Activated CD8-positive, alpha-beta memory T cell treated with anti-CD3 and anti-CD28 coated beads, Interleukin-2, amount 10 ng/mL, durations not matched to agents 7 days and 5 days (primary cell): Measurements from ENCODE around the gene DNMT1. TPM values are rescaled to one million over a fixed set of nuclear protein-coding genes. Genes with fewer than 3 reads are reported as not detected.

Source experiments
- ATAC-seq: fragments of 150-1000 bp; cut with Tn5 transposase; one replicate; pipeline ENCODE4 v1.10.0; 2021; ENCODE audit warnings: moderate library complexity
- CTCF ChIA-PET: fragments of 350-600 bp; sonication (Branson Sonifier 250); formaldehyde crosslinking; loops from one replicate; lab custom pipeline; 2021; ENCODE audit warnings: antibody characterized with exemption; lab: Charles Lee
- DNase-seq: peaks from one replicate; pipeline ENCODE4 v3.0.0-alpha.2; 2020
- H3K27ac Mint-ChIP-seq: one replicate; pipeline ENCODE4 v1.8.0; 2021; ENCODE audit warnings: mild to moderate bottlenecking, mixed read lengths
- H3K27me3 Mint-ChIP-seq: one replicate; pipeline ENCODE4 v1.8.0; 2021; ENCODE audit warnings: mixed read lengths
- H3K36me3 Mint-ChIP-seq: one replicate; pipeline ENCODE4 v1.8.0; 2021; ENCODE audit warnings: mild to moderate bottlenecking, mixed read lengths
- H3K4me1 Mint-ChIP-seq: one replicate; pipeline ENCODE4 v1.8.0; 2021; ENCODE audit warnings: mixed read lengths
- H3K4me3 Mint-ChIP-seq: one replicate; pipeline ENCODE4 v1.8.0; 2021; ENCODE audit warnings: mild to moderate bottlenecking, moderate library complexity, mixed read lengths
- H3K9me3 Mint-ChIP-seq: one replicate; pipeline ENCODE4 v1.8.0; 2022; ENCODE audit warnings: low read depth, mixed read lengths
- total RNA-seq, 2 experiments: library from RNA; stranded (reverse); gene quantifications; one replicate each; pipeline ENCODE4 v1.2.3, GENCODE V29; 2021

The DNMT1 gene
- total RNA-seq, 2 experiments from 2014 or later, result 433 to 500 TPM

DNA sequence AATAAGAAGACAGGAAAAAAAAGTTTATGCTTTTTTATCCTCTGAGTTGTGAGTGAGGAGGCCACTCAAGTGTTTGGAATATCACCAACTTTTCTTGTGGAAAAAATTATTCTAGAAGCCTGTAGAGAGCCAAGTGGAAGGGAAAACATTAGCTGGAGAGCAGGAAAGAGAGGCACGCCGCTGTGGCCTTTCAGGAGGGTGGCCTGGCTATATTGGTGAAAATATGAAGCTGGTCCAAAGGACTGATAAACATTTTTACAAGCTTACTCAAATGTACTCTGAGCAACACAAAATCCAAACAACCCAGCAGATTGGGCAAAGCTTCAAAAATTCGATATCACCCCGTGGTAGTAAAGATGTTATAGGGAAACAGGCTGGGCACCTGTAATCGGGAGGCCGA, 72.7 kb downstream of the DNMT1 start:
- H3K36me3 Mint-ChIP-seq, result peaks cover 15% of the 10 kb centered on the region
- H3K9me3 Mint-ChIP-seq, result no peaks in the 10 kb centered on the region
- no peak overlapping the region for H3K27ac Mint-ChIP-seq
- ATAC-seq, result no peak
- CTCF ChIA-PET, result interaction anchor here (0.7 to 2.2 kb wide), 3 partner anchors 9 to 1467 kb away, joined by 3 to 9 read pairs (median 7); no protein-coding TSS in a partner anchor
- H3K4me3 Mint-ChIP-seq, result no peak overlapping the region
- no peak for DNase-seq
- peaks cover 19% of the 10 kb centered on the region for H3K4me1 Mint-ChIP-seq
- no peaks in the 10 kb centered on the region for H3K27me3 Mint-ChIP-seq

GRCh38 chr19:10120538-10121189, 74.1 kb downstream of the DNMT1 start:
- H3K9me3 Mint-ChIP-seq, result no peaks in the 10 kb centered on the region
- ATAC-seq, result no peak
- no peak overlapping the region for H3K27ac Mint-ChIP-seq
- H3K4me1 Mint-ChIP-seq, result peaks cover 30% of the 10 kb centered on the region
- no peak for DNase-seq
- CTCF ChIA-PET, result interaction anchor here (0.6 to 2.0 kb wide), 13 partner anchors 8 to 363 kb away, joined by 3 to 7 read pairs (median 4); partner anchors contain the start of gene PPAN
- peaks cover 18% of the 10 kb centered on the region for H3K36me3 Mint-ChIP-seq
- H3K4me3 Mint-ChIP-seq, result no peak overlapping the region
- H3K27me3 Mint-ChIP-seq, result no peaks in the 10 kb centered on the region

- peaks cover 24% of the 10 kb centered on the region for H3K36me3 Mint-ChIP-seq
- H3K27me3 Mint-ChIP-seq, result no peaks in the 10 kb centered on the region
- H3K27ac Mint-ChIP-seq, result peak overlapping the region; percentile 90
- DNase-seq (no peak), ATAC-seq (no peak)
- peaks cover 37% of the 10 kb centered on the region for H3K4me1 Mint-ChIP-seq
- peak overlapping the region; percentile 97 for H3K4me3 Mint-ChIP-seq
- CTCF ChIA-PET, result interaction anchor here (0.5 to 1.5 kb wide), 7 partner anchors 10 to 30 kb away, joined by 3 to 4 read pairs (median 3); no protein-coding TSS in a partner anchor
- no peaks in the 10 kb centered on the region for H3K9me3 Mint-ChIP-seq
These were observed 75.8 kb downstream of the DNMT1 start for GRCh38 chr19:10118960-10119359.

GRCh38 chr19:10116866-10117616, 77.7 kb downstream of the DNMT1 start:
- peaks cover 54% of the 10 kb centered on the region for H3K4me1 Mint-ChIP-seq
- H3K27me3 Mint-ChIP-seq, result no peaks in the 10 kb centered on the region
- H3K27ac Mint-ChIP-seq, result peak overlapping the region; percentile 33
- no peak for DNase-seq
- no peak for ATAC-seq
- no peak overlapping the region for H3K4me3 Mint-ChIP-seq
- H3K9me3 Mint-ChIP-seq, result no peaks in the 10 kb centered on the region
- CTCF ChIA-PET, result interaction anchor here (0.9 to 7.6 kb wide), 4 partner anchors 11 to 112 kb away, joined by 3 to 147 read pairs (median 6); partner anchors contain the start of gene PPAN
- H3K36me3 Mint-ChIP-seq, result peaks cover 28% of the 10 kb centered on the region

DNA sequence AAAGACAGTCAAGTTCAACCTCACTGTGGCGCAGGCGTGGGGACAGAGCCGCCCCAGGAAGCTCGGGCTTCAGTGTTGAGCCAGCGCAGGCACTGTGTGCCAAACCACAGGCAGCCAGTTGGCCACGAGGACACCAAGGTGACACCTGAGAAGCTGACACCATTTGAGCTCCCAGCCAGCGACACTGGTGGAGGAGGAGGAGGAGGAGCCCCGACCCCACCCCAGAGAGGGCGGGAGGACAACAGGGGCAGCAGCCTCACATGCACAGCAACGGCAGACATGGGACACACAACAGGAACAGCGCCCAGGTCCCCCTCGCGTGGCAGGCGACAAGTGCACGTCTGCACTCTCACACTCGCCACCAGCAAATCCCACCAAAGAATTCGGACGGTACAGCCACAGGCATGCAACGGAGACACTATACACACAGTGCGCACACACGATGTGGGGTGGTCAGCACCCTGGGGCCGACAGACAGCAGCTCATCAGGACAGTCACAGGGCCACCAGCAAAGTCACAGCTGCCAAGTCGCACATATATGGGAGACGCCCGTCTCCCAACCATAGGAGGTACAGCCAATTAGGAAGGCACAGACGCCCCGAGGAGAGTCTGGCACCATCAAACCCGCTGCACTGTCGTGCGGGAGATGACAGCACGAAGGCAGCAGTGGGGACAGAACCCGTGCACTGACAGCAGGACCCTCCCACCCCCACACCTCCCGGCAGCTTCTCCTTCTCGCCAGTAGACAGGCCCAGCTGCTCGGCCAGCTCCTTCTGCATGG, 78.5 kb downstream of the DNMT1 start:
- CTCF ChIA-PET, result interaction anchor here (1.1 to 7.6 kb wide), 3 partner anchors 10 to 113 kb away, joined by 3 to 147 read pairs (median 10); partner anchors contain the start of gene PPAN
- H3K4me3 Mint-ChIP-seq, result no peak overlapping the region
- peaks cover 62% of the 10 kb centered on the region for H3K4me1 Mint-ChIP-seq
- no peaks in the 10 kb centered on the region for H3K27me3 Mint-ChIP-seq
- peaks cover 32% of the 10 kb centered on the region for H3K36me3 Mint-ChIP-seq
- no peaks in the 10 kb centered on the region for H3K9me3 Mint-ChIP-seq
- peak overlapping the region; percentile 36 for H3K27ac Mint-ChIP-seq
- no peak for ATAC-seq
- no peak for DNase-seq

GRCh38 chr19:10115392-10116084, 79.2 kb downstream of the DNMT1 start:
- peaks cover 64% of the 10 kb centered on the region for H3K4me1 Mint-ChIP-seq
- no peak overlapping the region for H3K4me3 Mint-ChIP-seq
- no peaks in the 10 kb centered on the region for H3K27me3 Mint-ChIP-seq
- CTCF ChIA-PET, result interaction anchor here (1.1 to 7.6 kb wide), 3 partner anchors 9 to 135 kb away, joined by 3 to 147 read pairs (median 10); partner anchors contain the start of gene PPAN
- H3K9me3 Mint-ChIP-seq, result no peaks in the 10 kb centered on the region
- H3K36me3 Mint-ChIP-seq, result peaks cover 35% of the 10 kb centered on the region
- DNase-seq (no peak), ATAC-seq (no peak)
- H3K27ac Mint-ChIP-seq, result peak overlapping the region; percentile 36

- no peaks in the 10 kb centered on the region for H3K27me3 Mint-ChIP-seq
- CTCF ChIA-PET, result interaction anchor here (1.1 to 7.6 kb wide), 5 partner anchors 8 to 136 kb away, joined by 3 to 147 read pairs (median 15); partner anchors contain the start of gene PPAN
- H3K4me3 Mint-ChIP-seq, result no peak overlapping the region
- H3K36me3 Mint-ChIP-seq, result peaks cover 41% of the 10 kb centered on the region
- DNase-seq (no peak), ATAC-seq (no peak)
- no peaks in the 10 kb centered on the region for H3K9me3 Mint-ChIP-seq
- no peak overlapping the region for H3K27ac Mint-ChIP-seq
- H3K4me1 Mint-ChIP-seq, result peaks cover 69% of the 10 kb centered on the region
These were observed 79.9 kb downstream of the DNMT1 start for GRCh38 chr19:10114651-10115391.

DNA sequence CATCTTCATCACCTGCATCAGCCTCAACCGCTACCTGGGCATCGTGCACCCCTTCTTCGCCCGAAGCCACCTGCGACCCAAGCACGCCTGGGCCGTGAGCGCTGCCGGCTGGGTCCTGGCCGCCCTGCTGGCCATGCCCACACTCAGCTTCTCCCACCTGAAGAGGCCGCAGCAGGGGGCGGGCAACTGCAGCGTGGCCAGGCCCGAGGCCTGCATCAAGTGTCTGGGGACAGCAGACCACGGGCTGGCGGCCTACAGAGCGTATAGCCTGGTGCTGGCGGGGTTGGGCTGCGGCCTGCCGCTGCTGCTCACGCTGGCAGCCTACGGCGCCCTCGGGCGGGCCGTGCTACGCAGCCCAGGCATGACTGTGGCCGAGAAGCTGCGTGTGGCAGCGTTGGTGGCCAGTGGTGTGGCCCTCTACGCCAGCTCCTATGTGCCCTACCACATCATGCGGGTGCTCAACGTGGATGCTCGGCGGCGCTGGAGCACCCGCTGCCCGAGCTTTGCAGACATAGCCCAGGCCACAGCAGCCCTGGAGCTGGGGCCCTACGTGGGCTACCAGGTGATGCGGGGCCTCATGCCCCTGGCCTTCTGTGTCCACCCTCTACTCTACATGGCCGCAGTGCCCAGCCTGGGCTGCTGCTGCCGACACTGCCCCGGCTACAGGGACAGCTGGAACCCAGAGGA, 80.6 kb downstream of the DNMT1 start:
- CTCF ChIA-PET, result interaction anchor here (1.1 to 7.6 kb wide), 10 partner anchors 9 to 146 kb away, joined by 3 to 147 read pairs (median 6); partner anchors contain the start of gene PPAN
- H3K4me3 Mint-ChIP-seq, result no peak overlapping the region
- H3K4me1 Mint-ChIP-seq, result peaks cover 72% of the 10 kb centered on the region
- H3K9me3 Mint-ChIP-seq, result no peaks in the 10 kb centered on the region
- no peaks in the 10 kb centered on the region for H3K27me3 Mint-ChIP-seq
- H3K36me3 Mint-ChIP-seq, result peaks cover 45% of the 10 kb centered on the region
- peak overlapping the region; percentile 52 for H3K27ac Mint-ChIP-seq
- ATAC-seq, result no peak
- DNase-seq, result no peak

GRCh38 chr19:10113592-10113963, 81.2 kb downstream of the DNMT1 start:
- ATAC-seq (no peak), DNase-seq (no peak)
- peak overlapping the region; percentile 87 for H3K4me3 Mint-ChIP-seq
- H3K9me3 Mint-ChIP-seq, result no peaks in the 10 kb centered on the region
- CTCF ChIA-PET, result interaction anchor here (0.6 to 7.6 kb wide), 14 partner anchors 8 to 180 kb away, joined by 3 to 147 read pairs (median 6); partner anchors contain the start of genes ANGPTL6 and PPAN
- peaks cover 68% of the 10 kb centered on the region for H3K4me1 Mint-ChIP-seq
- H3K27me3 Mint-ChIP-seq, result no peaks in the 10 kb centered on the region
- peak overlapping the region; percentile 98 for H3K27ac Mint-ChIP-seq
- peaks cover 45% of the 10 kb centered on the region for H3K36me3 Mint-ChIP-seq

DNA sequence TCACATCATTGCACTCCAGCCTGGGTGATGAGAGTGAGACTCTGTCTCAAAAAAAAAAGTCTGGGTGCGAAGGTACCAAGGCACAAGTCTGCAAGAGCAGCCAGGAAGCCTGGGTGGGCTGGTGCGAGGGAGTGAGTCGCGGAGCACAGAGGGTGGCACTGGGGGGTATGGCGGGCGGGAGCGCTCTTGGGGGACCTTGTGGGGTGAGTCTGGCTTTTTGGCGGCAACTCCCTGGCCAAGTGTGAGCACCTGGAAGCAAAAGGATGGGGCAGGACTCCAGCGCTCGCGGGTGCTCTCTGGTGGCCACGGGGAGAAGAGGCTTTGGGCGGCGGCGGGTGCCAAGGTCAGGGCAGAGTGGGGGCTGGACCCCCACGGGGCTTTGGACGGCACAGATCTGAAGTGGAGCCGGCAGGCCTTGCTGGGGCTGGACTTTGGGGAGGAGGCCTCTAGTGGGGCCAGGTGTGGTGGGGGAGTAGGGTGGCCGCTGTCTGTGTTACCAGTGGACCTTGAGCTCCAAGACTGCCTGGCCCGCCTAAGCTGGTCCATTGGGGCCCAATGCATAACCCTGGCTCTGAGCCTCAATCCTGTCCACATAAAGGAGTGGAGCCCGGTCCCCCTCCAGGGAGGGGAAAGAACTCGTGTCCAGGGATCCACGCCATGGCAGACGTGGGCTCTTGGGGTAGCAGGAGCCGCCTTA, 81.7 kb downstream of the DNMT1 start:
- Mint-ChIP-seq H3K4me3 (peak overlapping the region; percentile 87), H3K36me3 (peaks cover 49% of the 10 kb centered on the region), H3K4me1 (peaks cover 70% of the 10 kb centered on the region), H3K27ac (peak overlapping the region; percentile 98), H3K27me3 (no peaks in the 10 kb centered on the region), H3K9me3 (no peaks in the 10 kb centered on the region)
- CTCF ChIA-PET, result interaction anchor here (0.6 to 7.6 kb wide), 16 partner anchors 8 to 182 kb away, joined by 3 to 147 read pairs (median 6); partner anchors contain the start of genes ANGPTL6 and PPAN
- ATAC-seq (peak; percentile 47), DNase-seq (peak; percentile 86)
